Fibroblast of lung (primary cell): ENCODE measurements around the gene PPP2R3B.

Source experiments
- EZH2 ChIP-seq: IDR thresholded peaks from 2 replicates; pipeline ENCODE4 v1.5.1; 2012; ENCODE audit warnings: low read length, control low read depth, mild to moderate bottlenecking; ENCODE audit errors: missing control alignments
- TF ChIP-seq, protein P1 (sequence below), 2 donors: IDR thresholded peaks in 1 of 2; conservative IDR thresholded peaks in 1 of 2; 1 replicate in 1 of 2; 2 replicates in 1 of 2; pipeline ENCODE4 v1.5.1; 2011 to 2012; ENCODE audit warnings: low read length in 2 of 2, control low read depth in 1 of 2, inconsistent platforms in 1 of 2, low read depth in 1 of 2, mild to moderate bottlenecking in 1 of 2

GRCh38 chrX:390459-390858 lies 3.8 kb upstream of the PPP2R3B start:
- TF ChIP-seq, protein P1, sequence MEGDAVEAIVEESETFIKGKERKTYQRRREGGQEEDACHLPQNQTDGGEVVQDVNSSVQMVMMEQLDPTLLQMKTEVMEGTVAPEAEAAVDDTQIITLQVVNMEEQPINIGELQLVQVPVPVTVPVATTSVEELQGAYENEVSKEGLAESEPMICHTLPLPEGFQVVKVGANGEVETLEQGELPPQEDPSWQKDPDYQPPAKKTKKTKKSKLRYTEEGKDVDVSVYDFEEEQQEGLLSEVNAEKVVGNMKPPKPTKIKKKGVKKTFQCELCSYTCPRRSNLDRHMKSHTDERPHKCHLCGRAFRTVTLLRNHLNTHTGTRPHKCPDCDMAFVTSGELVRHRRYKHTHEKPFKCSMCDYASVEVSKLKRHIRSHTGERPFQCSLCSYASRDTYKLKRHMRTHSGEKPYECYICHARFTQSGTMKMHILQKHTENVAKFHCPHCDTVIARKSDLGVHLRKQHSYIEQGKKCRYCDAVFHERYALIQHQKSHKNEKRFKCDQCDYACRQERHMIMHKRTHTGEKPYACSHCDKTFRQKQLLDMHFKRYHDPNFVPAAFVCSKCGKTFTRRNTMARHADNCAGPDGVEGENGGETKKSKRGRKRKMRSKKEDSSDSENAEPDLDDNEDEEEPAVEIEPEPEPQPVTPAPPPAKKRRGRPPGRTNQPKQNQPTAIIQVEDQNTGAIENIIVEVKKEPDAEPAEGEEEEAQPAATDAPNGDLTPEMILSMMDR (conservative IDR thresholded peaks at IDR 0.05 in 1 of 2, IDR thresholded peaks at IDR 0.05 in 1 of 2; ENCODE audit: low read depth in 1 of 2, low read length in 2 of 2) = no peak
- TF ChIP-seq EZH2 = no peak
